Left lung (tissue), 10 donors: ENCODE results near the gene PADI6. TPM values are rescaled to one million over a fixed set of nuclear protein-coding genes. Genes with fewer than 3 reads are reported as not detected.

Source experiments
- ATAC-seq: fragments of 200-7000 bp; cut with Tn5 transposase; one replicate; pipeline ENCODE4 v1.9.1; 2020; ENCODE audit warnings: moderate library complexity
- DNase-seq, 4 donors: peaks; one replicate each; pipeline ENCODE4 v3.0.0-alpha.2; 2013 to 2020
- H3K27ac ChIP-seq, 2 donors: fragments of 200-600 bp; sonication (generic) in 1 of 2; one replicate each; pipeline versions ENCODE4 v1.5.0 to v1.8.0; 2020 to 2021
- H3K27me3 ChIP-seq, 2 donors: fragments of 200-600 bp; sonication (generic) in 1 of 2; one replicate each; pipeline versions ENCODE4 v1.5.0 to v1.8.0; 2020 to 2021
- H3K36me3 ChIP-seq, 2 donors: fragments of 200-600 bp; sonication (generic) in 1 of 2; one replicate each; pipeline versions ENCODE4 v1.5.0 to v1.8.0; 2020 to 2021
- H3K4me1 ChIP-seq, 2 donors: fragments of 200-600 bp; one replicate each; pipeline ENCODE4 v1.8.0; 2021
- H3K4me3 ChIP-seq, 2 donors: fragments of 200-600 bp; sonication (generic) in 1 of 2; one replicate each; pipeline versions ENCODE4 v1.5.0 to v1.8.0; 2020 to 2021; ENCODE audit warnings: mild to moderate bottlenecking in 1 of 2
- H3K9me3 ChIP-seq, 2 donors: fragments of 200-600 bp; sonication (generic) in 1 of 2; one replicate each; pipeline versions ENCODE4 v1.5.0 to v1.8.0; 2020 to 2021
- intact Hi-C, 2 donors: fragments of 100-400 bp; cut with DNase I; formaldehyde crosslinking; loops; one replicate each; pipeline versions ENCODE4 v1.11.2 to v1.14.2; 2022
- polyA plus RNA-seq, 6 donors: library from polyadenylated mRNA; unstranded; fragments of 120-200 nt; gene quantifications; one replicate each; pipeline ENCODE4 v1.2.1, GENCODE V29; 2013; ENCODE audit not compliant: insufficient read length in 6 of 6
- total RNA-seq, 2 donors: library from RNA; stranded (reverse); fragmentation: NEBNext Ultra II Directional; extraction: Animal tissue kit (Norgen Biotek cat#: 25700); gene quantifications; one replicate each; pipeline ENCODE4 v1.2.1, GENCODE V29; 2021
- TF ChIP-seq, protein P1 (sequence below), 2 donors: fragments of 200-600 bp; sonication (generic) in 1 of 2; IDR thresholded peaks; one replicate each; pipeline versions ENCODE4 v1.5.0 to v1.8.0; 2021; ENCODE audit warnings: antibody characterized with exemption in 2 of 2
- donor health status: DM: no; HTN: yes; CAD: no.
- donor health status: DM: no; HTN: no; CAD: no.

Gene PADI6
- total and polyA plus RNA-seq, 8 donors: not detected

DNA sequence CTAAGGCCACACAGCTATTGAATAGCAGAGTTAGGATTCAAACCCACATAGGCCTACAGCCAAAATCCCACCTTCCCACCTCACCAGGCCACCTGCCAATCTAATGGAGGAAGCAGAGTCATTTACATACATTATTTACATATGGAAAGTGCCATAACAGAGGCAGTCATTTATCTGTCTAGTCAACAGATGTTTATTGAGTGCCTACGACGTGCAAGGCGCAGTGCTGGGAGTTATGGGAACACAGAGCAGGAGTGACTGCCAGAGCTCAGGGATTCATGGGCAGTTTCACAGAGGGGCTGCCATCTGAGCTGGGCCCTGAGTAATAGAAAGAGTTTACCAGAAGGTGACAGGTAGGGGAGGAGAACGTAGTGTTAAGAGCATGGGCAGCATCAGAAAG, 10.3 kb upstream of the PADI6 start:
- H3K9me3 ChIP-seq: no peaks in the 10 kb centered on the region
- H3K36me3 ChIP-seq: peaks cover 0 to 37% of the 10 kb centered on the region in 2 donors
- TF ChIP-seq, protein P1, sequence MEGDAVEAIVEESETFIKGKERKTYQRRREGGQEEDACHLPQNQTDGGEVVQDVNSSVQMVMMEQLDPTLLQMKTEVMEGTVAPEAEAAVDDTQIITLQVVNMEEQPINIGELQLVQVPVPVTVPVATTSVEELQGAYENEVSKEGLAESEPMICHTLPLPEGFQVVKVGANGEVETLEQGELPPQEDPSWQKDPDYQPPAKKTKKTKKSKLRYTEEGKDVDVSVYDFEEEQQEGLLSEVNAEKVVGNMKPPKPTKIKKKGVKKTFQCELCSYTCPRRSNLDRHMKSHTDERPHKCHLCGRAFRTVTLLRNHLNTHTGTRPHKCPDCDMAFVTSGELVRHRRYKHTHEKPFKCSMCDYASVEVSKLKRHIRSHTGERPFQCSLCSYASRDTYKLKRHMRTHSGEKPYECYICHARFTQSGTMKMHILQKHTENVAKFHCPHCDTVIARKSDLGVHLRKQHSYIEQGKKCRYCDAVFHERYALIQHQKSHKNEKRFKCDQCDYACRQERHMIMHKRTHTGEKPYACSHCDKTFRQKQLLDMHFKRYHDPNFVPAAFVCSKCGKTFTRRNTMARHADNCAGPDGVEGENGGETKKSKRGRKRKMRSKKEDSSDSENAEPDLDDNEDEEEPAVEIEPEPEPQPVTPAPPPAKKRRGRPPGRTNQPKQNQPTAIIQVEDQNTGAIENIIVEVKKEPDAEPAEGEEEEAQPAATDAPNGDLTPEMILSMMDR (IDR thresholded peaks at IDR 0.05): no peak
- H3K4me3 ChIP-seq: no peak overlapping the region
- H3K4me1 ChIP-seq: peaks cover 0 to 10% of the 10 kb centered on the region in 2 donors
- ATAC-seq: no peak
- H3K27ac ChIP-seq: no peak overlapping the region
- DNase-seq: no peak
- intact Hi-C loops: no loop called here
- H3K27me3 ChIP-seq: peaks cover 0 to 74% of the 10 kb centered on the region in 2 donors

DNA sequence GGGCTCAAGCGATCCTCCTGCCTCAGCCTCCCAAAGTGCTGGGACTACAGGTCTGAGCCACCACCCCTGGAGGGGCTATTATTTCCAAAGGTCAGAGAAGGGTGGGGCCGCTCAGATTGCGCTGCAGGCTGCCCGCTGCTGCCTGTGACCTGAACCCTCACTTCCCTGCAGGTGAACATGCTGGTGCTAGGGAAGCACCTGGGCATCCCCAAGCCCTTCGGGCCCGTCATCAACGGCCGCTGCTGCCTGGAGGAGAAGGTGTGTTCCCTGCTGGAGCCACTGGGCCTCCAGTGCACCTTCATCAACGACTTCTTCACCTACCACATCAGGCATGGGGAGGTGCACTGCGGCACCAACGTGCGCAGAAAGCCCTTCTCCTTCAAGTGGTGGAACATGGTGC, 8.6 kb upstream of the PADI6 start:
- H3K36me3 ChIP-seq: peaks cover 0 to 31% of the 10 kb centered on the region in 2 donors
- H3K27me3 ChIP-seq: peaks cover 0 to 83% of the 10 kb centered on the region in 2 donors
- ATAC-seq: no peak
- intact Hi-C loops: no loop called here
- DNase-seq: no peak
- peak overlapping the region in 1 of 2 donors; percentile 72 for H3K27ac ChIP-seq
- H3K4me1 ChIP-seq: peaks cover 0 to 10% of the 10 kb centered on the region in 2 donors
- no peak overlapping the region for H3K4me3 ChIP-seq
- no peaks in the 10 kb centered on the region for H3K9me3 ChIP-seq
- TF ChIP-seq, protein P1 (IDR thresholded peaks at IDR 0.05): no peak

DNA sequence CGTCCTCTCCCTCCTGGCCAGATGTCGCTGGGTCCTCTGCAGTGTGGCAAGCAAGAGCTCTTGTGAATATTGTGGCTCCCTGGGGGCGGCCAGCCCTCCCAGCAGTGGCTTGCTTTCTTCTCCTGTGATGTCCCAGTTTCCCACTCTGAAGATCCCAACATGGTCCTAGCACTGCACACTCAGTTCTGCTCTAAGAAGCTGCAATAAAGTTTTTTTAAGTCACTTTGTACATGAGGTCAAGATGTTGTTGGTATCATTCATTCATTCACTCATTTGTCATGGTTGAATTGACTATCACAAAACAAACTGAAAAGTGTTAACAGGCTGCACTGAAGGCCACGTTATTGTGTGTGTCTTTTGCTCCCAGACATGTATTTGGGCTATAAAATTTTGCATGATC, 8.2 kb upstream of the PADI6 start:
- H3K27ac ChIP-seq: peak overlapping the region in 1 of 2 donors; percentile 72
- peaks cover 0 to 28% of the 10 kb centered on the region in 2 donors for H3K36me3 ChIP-seq
- peaks cover 0 to 10% of the 10 kb centered on the region in 2 donors for H3K4me1 ChIP-seq
- intact Hi-C loops: no loop called here
- TF ChIP-seq, protein P1 (IDR thresholded peaks at IDR 0.05): no peak
- ATAC-seq: no peak
- no peak for DNase-seq
- H3K4me3 ChIP-seq: no peak overlapping the region
- no peaks in the 10 kb centered on the region for H3K9me3 ChIP-seq
- peaks cover 0 to 84% of the 10 kb centered on the region in 2 donors for H3K27me3 ChIP-seq

DNA sequence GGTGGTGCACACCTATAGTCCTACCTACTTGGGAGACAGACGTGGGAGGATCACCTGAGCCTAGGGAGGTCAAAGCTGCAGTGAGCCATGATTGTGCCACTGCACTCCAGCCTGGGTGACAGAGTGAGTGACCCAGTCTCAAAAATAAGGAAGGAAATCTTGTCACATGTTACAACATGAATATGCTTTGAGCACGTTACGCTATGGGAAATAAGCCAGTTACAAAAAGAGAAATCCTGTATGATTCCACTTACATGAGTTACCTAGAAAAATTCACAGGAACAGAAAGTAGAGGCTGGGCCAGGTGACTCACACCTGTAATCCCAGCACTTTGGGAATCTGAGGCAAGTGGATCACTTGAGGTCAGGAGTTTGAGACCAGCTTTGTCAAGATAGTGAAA, 6.7 kb upstream of the PADI6 start:
- Histone ChIP-seq H3K27me3 (peaks cover 0 to 88% of the 10 kb centered on the region in 2 donors), H3K4me3 (no peak overlapping the region), H3K4me1 (peaks cover 0 to 10% of the 10 kb centered on the region in 2 donors), H3K27ac (peak overlapping the region in 1 of 2 donors; percentile 72), H3K9me3 (no peaks in the 10 kb centered on the region), H3K36me3 (peaks cover 0 to 14% of the 10 kb centered on the region in 2 donors)
- DNase-seq (no peak), ATAC-seq (peak; percentile 58)
- intact Hi-C loops: no loop called here
- TF ChIP-seq, protein P1 (IDR thresholded peaks at IDR 0.05): no peak

DNA sequence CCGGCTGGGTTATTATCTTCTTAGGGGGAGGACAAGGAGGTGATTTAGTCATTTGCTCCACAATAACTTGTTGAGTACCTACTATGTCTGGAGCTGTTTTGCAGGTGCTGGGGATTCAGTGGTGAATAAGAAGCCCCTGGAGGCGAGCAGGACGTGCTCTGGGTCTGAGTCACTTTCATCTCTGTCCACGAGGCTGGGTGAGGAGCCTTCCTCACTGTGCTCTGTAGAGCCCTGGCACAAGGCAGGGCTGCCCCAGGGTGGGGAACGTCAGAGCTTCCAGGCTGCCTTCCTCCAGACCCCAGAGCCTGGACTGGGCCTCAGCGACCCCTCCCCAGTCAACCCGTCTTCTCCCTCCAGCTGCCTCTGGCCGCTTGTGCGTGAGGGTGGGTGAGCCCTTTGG, 2.5 kb upstream of the PADI6 start:
- H3K4me1 ChIP-seq: peaks cover 0 to 10% of the 10 kb centered on the region in 2 donors
- peaks cover 0 to 83% of the 10 kb centered on the region in 2 donors for H3K27me3 ChIP-seq
- H3K27ac ChIP-seq: no peak overlapping the region
- H3K4me3 ChIP-seq: no peak overlapping the region
- H3K9me3 ChIP-seq: no peaks in the 10 kb centered on the region
- H3K36me3 ChIP-seq: no peaks in the 10 kb centered on the region
- DNase-seq: no peak
- intact Hi-C loops: no loop called here
- TF ChIP-seq, protein P1 (IDR thresholded peaks at IDR 0.05): no peak
- ATAC-seq: no peak
